Measurements from ENCODE around the gene FMNL3.

The FMNL3 gene

DNA sequence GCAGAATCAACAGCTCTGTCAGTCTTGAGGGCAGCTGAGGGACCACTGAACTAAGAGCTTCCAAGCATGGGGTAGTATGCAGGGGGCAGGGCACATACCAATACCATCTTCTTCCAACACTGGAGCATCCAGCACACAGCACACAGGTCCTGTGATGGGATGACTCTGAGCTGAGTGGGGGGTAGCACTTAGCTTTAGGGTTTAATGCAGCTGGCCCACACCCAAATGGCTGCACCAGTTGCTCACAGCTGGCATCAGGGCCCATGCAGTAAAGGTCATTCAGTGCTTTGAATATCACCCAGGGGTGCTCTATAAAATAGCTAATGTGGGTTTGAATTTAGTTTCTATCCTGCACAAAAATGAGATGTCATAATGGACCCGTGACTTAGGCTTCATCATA lies 103.5 kb downstream of the FMNL3 start:
- no peak for DNase-seq (ENCODE audit: low read depth in 2 of 2)

DNA sequence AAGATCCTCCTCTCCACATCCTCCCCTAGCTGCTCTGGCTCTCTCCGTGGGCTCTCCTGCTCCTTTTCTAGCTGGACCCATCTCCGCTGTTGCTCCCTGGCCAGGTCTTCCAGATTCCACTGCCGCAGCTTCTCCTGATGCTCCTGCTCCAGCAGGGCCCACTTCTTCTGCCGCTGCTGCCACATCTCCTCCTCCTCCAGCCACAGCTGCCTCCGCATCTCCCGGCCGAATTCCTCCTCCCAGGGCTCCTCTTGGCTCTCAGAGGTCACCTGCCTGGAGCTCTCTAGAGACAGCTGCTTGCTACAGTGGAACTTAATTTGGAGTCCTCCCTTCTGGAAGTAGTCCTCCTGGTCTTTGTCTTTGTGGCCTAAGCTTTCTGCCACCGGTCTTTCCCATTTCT lies 107.2 kb downstream of the FMNL3 start:
- DNase-seq (ENCODE audit: low read depth in 2 of 2), result no peak

DNA sequence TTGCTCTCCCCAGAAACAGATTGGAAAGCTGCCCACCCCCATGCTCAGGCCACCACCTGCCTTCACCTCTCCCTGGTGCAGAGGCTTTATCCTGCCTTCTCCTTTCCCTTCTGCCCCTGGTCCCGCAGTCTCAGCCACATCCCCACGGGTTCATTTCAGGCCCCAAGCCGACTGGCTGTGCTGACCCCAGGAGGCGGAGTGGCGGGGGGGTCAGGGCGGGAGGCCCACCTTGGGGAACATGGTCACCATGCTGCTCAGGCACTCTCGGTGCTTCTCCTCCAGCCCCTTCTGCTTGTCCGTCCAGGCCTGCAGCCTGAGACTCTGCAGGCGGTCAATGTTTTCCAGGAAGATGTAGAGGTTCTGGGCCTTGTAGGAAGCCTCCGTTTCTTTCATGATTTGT lies 108.7 kb downstream of the FMNL3 start:
- DNase-seq (ENCODE audit: low read depth in 2 of 2), result no peak

DNA sequence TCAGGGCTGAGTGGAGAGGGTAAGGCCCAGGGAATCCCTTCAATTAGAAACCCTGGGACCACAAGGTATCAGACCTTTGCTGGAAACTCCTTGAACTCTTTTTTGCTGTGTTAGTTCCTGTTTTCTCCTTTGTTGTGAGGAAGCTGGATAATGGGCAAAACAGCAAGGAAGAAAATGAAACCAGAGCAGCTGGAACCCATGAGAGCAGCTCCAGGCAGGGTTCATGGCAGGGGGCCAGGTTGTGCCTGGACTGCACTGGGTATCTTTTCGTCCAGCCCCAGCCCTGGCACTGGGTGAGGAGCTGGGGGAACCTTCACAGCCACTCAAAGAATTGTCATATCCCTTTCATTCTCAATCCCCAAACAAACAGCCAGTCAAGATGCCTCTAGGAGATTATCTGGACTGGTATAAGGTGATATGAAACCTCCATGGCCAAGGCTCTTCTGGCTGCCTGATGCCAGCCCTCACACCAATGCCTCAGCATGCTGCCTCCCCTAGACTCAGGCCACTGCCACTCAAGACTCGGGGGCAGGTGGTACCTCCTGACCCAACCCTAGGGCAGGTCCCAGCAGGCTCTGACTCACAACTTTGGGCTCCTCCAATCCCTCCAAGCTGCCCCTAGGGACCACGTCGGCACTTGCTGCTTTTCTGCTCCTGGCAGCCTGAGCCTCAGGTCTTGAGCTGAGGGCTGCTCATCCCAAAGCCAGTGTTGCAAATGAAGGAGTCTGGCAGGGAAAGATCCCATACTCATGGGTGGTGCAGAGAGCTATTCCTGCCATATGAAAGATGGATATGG lies 118.3 kb downstream of the FMNL3 start:
- no peak for DNase-seq (ENCODE audit: low read depth in 2 of 2)

DNA sequence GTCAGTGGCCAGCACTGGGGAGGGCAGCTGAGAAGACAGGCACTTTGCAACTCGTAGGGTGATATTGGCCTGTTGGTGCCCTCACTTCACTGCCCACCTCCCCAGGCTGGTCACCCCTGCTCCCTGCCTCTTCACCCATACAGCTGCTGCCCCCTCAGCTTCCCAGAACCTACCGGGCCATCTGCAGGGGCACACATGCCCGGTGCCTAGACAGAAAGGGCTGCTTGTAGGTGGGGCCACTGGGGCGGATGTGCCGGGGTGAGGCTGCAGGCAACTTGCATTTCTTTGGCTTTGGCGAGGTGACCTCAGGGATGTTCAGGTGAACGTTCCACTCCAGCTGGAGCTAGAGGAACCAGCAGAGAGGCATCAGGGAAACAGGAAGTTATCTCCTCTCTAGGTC lies 118.9 kb downstream of the FMNL3 start:
- DNase-seq (ENCODE audit: low read depth in 2 of 2), result no peak

DNA sequence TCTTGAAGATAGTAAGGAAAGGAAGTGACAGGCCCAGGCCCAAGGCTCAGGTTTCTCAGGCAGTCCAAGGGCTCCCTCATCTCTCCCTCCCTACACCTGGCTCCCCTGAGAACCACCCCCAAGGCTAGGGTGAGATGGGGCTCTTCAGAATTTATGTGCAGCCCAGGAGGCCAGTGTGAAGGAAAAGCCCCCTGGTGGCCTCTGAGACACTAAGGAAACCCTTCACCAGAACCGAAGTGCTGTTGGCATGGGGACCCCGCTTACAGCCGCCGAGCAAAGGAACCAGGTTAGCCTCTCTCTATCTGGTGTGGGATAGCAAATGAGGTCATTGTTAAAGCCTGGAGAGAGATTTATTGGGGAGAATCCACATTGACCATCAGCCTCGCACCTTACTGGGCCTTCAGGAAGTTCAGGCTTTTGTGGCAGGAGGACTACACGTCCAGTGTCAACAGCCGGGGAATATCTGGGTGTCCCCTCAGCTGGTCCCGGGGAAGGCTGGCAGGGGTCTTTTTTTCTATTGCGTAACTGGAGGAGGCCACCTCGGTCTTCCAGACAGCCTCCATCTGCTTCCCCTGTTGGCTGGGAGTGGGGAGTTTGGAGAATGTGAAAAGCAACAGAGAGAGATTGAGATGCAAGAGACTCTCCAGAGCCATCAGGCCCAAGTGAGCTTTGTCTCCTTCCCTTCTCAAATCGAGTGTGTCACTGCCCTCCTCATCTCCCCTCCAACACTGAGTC lies 119.9 kb downstream of the FMNL3 start:
- no peak for DNase-seq (ENCODE audit: low read depth in 2 of 2)
